ENCODE measurements around the gene NUP85. TPM values are rescaled to one million over a fixed set of nuclear protein-coding genes. Genes with fewer than 3 reads are reported as not detected.
"Not testable (repeated sequence)": the region's sequence is repeated elsewhere in the genome, so short reads cannot be mapped to it uniquely, and the experiment has no call there.

The NUP85 gene
- total RNA-seq, 1 donor from 2014 or later = 83.9 TPM

GRCh38 chr17:75272848-75273184 is 67.3 kb downstream of the NUP85 start:
- H3K36me3 Mint-ChIP-seq (ENCODE audit: low read depth, unreplicated experiment) = no peaks in the 10 kb centered on the region
- no peak overlapping the region for H3K4me3 Mint-ChIP-seq (ENCODE audit: unreplicated experiment)
- H3K9me3 Mint-ChIP-seq (ENCODE audit: unreplicated experiment) = no peaks in the 10 kb centered on the region
- no peak for DNase-seq (ENCODE audit: low spot score)
- no peak for TF ChIP-seq CTCF (IDR thresholded peaks at IDR 0.05; ENCODE audit: unreplicated experiment)
- H3K4me1 Mint-ChIP-seq (ENCODE audit: unreplicated experiment) = peaks cover 31% of the 10 kb centered on the region
- no peaks in the 10 kb centered on the region for H3K27me3 Mint-ChIP-seq (ENCODE audit: unreplicated experiment)
- H3K27ac Mint-ChIP-seq (ENCODE audit: unreplicated experiment) = no peak overlapping the region

GRCh38 chr17:75273977-75274708 is 68.7 kb downstream of the NUP85 start:
- no peak for TF ChIP-seq CTCF (IDR thresholded peaks at IDR 0.05; ENCODE audit: unreplicated experiment)
- peak overlapping the region; percentile 26 for H3K27ac Mint-ChIP-seq (ENCODE audit: unreplicated experiment)
- H3K27me3 Mint-ChIP-seq (ENCODE audit: unreplicated experiment) = no peaks in the 10 kb centered on the region
- peak overlapping the region; percentile 44 for H3K4me3 Mint-ChIP-seq (ENCODE audit: unreplicated experiment)
- no peaks in the 10 kb centered on the region for H3K36me3 Mint-ChIP-seq (ENCODE audit: low read depth, unreplicated experiment)
- no peak for DNase-seq (ENCODE audit: low spot score)
- no peaks in the 10 kb centered on the region for H3K9me3 Mint-ChIP-seq (ENCODE audit: unreplicated experiment)
- H3K4me1 Mint-ChIP-seq (ENCODE audit: unreplicated experiment) = peaks cover 21% of the 10 kb centered on the region

GRCh38 chr17:75277664-75278071 is 72.2 kb downstream of the NUP85 start:
- peaks cover 12% of the 10 kb centered on the region for H3K4me1 Mint-ChIP-seq (ENCODE audit: unreplicated experiment)
- no peaks in the 10 kb centered on the region for H3K36me3 Mint-ChIP-seq (ENCODE audit: low read depth, unreplicated experiment)
- no peaks in the 10 kb centered on the region for H3K27me3 Mint-ChIP-seq (ENCODE audit: unreplicated experiment)
- DNase-seq (ENCODE audit: low spot score) = no peak
- no peak overlapping the region for H3K4me3 Mint-ChIP-seq (ENCODE audit: unreplicated experiment)
- no peaks in the 10 kb centered on the region for H3K9me3 Mint-ChIP-seq (ENCODE audit: unreplicated experiment)
- no peak for TF ChIP-seq CTCF (IDR thresholded peaks at IDR 0.05; ENCODE audit: unreplicated experiment)
- no peak overlapping the region for H3K27ac Mint-ChIP-seq (ENCODE audit: unreplicated experiment)

- not testable (repeated sequence) for H3K4me3 Mint-ChIP-seq (ENCODE audit: unreplicated experiment); H3K27me3 Mint-ChIP-seq (ENCODE audit: unreplicated experiment)
These were observed 74.7 kb downstream of the NUP85 start for GRCh38 chr17:75280189-75280588.

GRCh38 chr17:75285123-75285522 is 79.6 kb downstream of the NUP85 start:
- Mint-ChIP-seq H3K9me3 (ENCODE audit: unreplicated experiment) (no peaks in the 10 kb centered on the region), H3K27me3 (ENCODE audit: unreplicated experiment) (peaks cover 8% of the 10 kb centered on the region), H3K36me3 (ENCODE audit: low read depth, unreplicated experiment) (no peaks in the 10 kb centered on the region), H3K27ac (ENCODE audit: unreplicated experiment) (no peak overlapping the region), H3K4me3 (ENCODE audit: unreplicated experiment) (no peak overlapping the region), H3K4me1 (ENCODE audit: unreplicated experiment) (peaks cover 8% of the 10 kb centered on the region)
- DNase-seq (ENCODE audit: low spot score) = no peak
- no peak for TF ChIP-seq CTCF (IDR thresholded peaks at IDR 0.05; ENCODE audit: unreplicated experiment)

More at GRCh38 chr17:75280189-75280588, 74.7 kb downstream of the NUP85 start:
- not testable (repeated sequence) for H3K4me1 Mint-ChIP-seq (ENCODE audit: unreplicated experiment); H3K36me3 Mint-ChIP-seq (ENCODE audit: low read depth, unreplicated experiment); DNase-seq (ENCODE audit: low spot score); H3K9me3 Mint-ChIP-seq (ENCODE audit: unreplicated experiment); H3K27ac Mint-ChIP-seq (ENCODE audit: unreplicated experiment)

Other genes starting within 250 kb of the NUP85 start
- gene HID1, start 232.9 kb upstream of the NUP85 start, total RNA-seq (ENCODE audit: unreplicated experiment) = 157 TPM
- 33.2 TPM for gene CDR2L, start 218.0 kb upstream of the NUP85 start, total RNA-seq (ENCODE audit: unreplicated experiment)
- 16.2 TPM for gene MRPL58, start 193.0 kb upstream of the NUP85 start, total RNA-seq (ENCODE audit: unreplicated experiment)
- gene ATP5PD, start 158.7 kb upstream of the NUP85 start, total RNA-seq (ENCODE audit: unreplicated experiment) = 179 TPM
- gene KCTD2, start 158.5 kb upstream of the NUP85 start, total RNA-seq (ENCODE audit: unreplicated experiment) = 33.5 TPM
- 50.9 TPM for gene SLC16A5, start 117.7 kb upstream of the NUP85 start, total RNA-seq (ENCODE audit: unreplicated experiment)
- 43.4 TPM for gene ARMC7, start 95.7 kb upstream of the NUP85 start, total RNA-seq (ENCODE audit: unreplicated experiment)
- gene NT5C, start 73.9 kb upstream of the NUP85 start, total RNA-seq (ENCODE audit: unreplicated experiment) = 13.5 TPM
- 115 TPM for gene JPT1, start 51.2 kb upstream of the NUP85 start, total RNA-seq (ENCODE audit: unreplicated experiment)
- gene SUMO2, start 22.7 kb upstream of the NUP85 start, total RNA-seq (ENCODE audit: unreplicated experiment) = 657 TPM
- gene GGA3, start 55.9 kb downstream of the NUP85 start, total RNA-seq (ENCODE audit: unreplicated experiment) = 60.8 TPM
- 63.4 TPM for gene MRPS7, start 56.2 kb downstream of the NUP85 start, total RNA-seq (ENCODE audit: unreplicated experiment)
- gene MIF4GD, start 65.6 kb downstream of the NUP85 start, total RNA-seq (ENCODE audit: unreplicated experiment) = 15.7 TPM
- gene SLC25A19, start 83.8 kb downstream of the NUP85 start, total RNA-seq (ENCODE audit: unreplicated experiment) = 2.9 TPM
- gene GRB2, start 200.0 kb downstream of the NUP85 start, total RNA-seq (ENCODE audit: unreplicated experiment) = 95.0 TPM

Data from endothelial cell (in vitro differentiated cells).